OCI-LY1 (cell line): ENCODE results near the gene PTGER4.

ENCODE experiments used
- EZH2 ChIP-seq: fragments of 200-600 bp; sonication (generic), shearing (Covaris generic); IDR thresholded peaks from 2 replicates; pipeline ENCODE4 v1.8.0; 2017; ENCODE audit warnings: borderline replicate concordance, mixed run types, mild to moderate bottlenecking, antibody characterized with exemption, low read length, moderate library complexity, mixed read lengths
- TF ChIP-seq, protein P1 (sequence below): fragments of 200-600 bp; sonication (generic), shearing (Covaris generic); IDR thresholded peaks from 2 replicates; pipeline ENCODE4 v1.5.1; 2017; ENCODE audit warnings: mild to moderate bottlenecking, antibody characterized with exemption, low read length, moderate library complexity, mixed read lengths

DNA sequence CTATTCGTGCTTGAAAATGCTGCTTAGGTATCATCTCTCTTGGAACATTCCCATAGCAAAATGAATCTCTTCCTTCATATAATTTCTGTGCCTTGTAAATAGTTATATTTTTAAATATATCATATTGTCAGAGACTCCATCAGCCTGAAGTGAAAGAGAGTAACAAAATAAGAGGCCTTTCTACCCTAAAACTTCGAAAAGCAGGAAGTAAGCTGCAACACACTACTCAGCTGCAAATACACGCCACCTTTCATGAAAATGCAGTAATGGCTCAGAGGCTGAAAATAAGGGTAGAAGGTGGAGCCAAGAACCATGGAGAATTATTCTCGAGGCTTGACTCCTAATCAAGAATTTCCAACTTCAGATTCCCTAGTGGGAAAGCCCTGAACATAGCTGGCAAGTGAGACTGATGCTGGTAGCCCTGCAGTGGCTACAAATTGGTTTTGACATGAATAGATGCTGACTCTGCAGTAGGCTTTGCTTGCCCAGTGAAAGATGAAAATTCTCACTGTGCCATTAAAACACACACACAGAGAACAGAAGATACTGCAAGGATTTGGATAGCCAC is 30.2 kb upstream of the PTGER4 start:
- TF ChIP-seq, protein P1, sequence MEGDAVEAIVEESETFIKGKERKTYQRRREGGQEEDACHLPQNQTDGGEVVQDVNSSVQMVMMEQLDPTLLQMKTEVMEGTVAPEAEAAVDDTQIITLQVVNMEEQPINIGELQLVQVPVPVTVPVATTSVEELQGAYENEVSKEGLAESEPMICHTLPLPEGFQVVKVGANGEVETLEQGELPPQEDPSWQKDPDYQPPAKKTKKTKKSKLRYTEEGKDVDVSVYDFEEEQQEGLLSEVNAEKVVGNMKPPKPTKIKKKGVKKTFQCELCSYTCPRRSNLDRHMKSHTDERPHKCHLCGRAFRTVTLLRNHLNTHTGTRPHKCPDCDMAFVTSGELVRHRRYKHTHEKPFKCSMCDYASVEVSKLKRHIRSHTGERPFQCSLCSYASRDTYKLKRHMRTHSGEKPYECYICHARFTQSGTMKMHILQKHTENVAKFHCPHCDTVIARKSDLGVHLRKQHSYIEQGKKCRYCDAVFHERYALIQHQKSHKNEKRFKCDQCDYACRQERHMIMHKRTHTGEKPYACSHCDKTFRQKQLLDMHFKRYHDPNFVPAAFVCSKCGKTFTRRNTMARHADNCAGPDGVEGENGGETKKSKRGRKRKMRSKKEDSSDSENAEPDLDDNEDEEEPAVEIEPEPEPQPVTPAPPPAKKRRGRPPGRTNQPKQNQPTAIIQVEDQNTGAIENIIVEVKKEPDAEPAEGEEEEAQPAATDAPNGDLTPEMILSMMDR: no peak; the same call in 1 of the 2 replicates
- no peak for TF ChIP-seq EZH2
